ENCODE results near the gene PRELP.

Gene PRELP

GRCh38 chr1:203475012-203475981 lies at the start of gene PRELP:
TSS of gene PRELP (plus strand) at chr1:203475806. CDS start at chr1:203483185, 7,379 bp downstream.
- Mint-ChIP-seq H3K36me3 (ENCODE audit: low read depth) (no peaks in the 10 kb centered on the region), H3K27ac (no peak within 1 kb of the TSS), H3K4me1 (ENCODE audit: low read depth) (peaks cover 11% of the 10 kb centered on the region), H3K4me3 (no peak within 1 kb of the TSS), H3K27me3 (ENCODE audit: low read depth) (peaks cover 49% of the 10 kb centered on the region), H3K9me3 (no peaks in the 10 kb centered on the region)

GRCh38 chr1:203426366-203426765 lies 49.2 kb upstream of the PRELP start:
- Mint-ChIP-seq H3K27ac (no peak overlapping the region), H3K27me3 (ENCODE audit: low read depth) (peaks cover 36% of the 10 kb centered on the region)

GRCh38 chr1:203426870-203427269 lies 48.7 kb upstream of the PRELP start:
- H3K4me3 Mint-ChIP-seq = no peak overlapping the region
- H3K36me3 Mint-ChIP-seq (ENCODE audit: low read depth) = no peaks in the 10 kb centered on the region
- H3K27ac Mint-ChIP-seq = no peak overlapping the region
- no peaks in the 10 kb centered on the region for H3K4me1 Mint-ChIP-seq (ENCODE audit: low read depth)
- no peaks in the 10 kb centered on the region for H3K9me3 Mint-ChIP-seq
- H3K27me3 Mint-ChIP-seq (ENCODE audit: low read depth) = peaks cover 36% of the 10 kb centered on the region

More at GRCh38 chr1:203426366-203426765, 49.2 kb upstream of the PRELP start:
- Mint-ChIP-seq H3K36me3 (ENCODE audit: low read depth) (no peaks in the 10 kb centered on the region), H3K9me3 (no peaks in the 10 kb centered on the region), H3K4me3 (no peak overlapping the region), H3K4me1 (ENCODE audit: low read depth) (no peaks in the 10 kb centered on the region)

- H3K36me3 Mint-ChIP-seq (ENCODE audit: low read depth) = no peaks in the 10 kb centered on the region
- H3K4me3 Mint-ChIP-seq = no peak overlapping the region
- H3K9me3 Mint-ChIP-seq = no peaks in the 10 kb centered on the region
- peaks cover 36% of the 10 kb centered on the region for H3K27me3 Mint-ChIP-seq (ENCODE audit: low read depth)
- no peaks in the 10 kb centered on the region for H3K4me1 Mint-ChIP-seq (ENCODE audit: low read depth)
- H3K27ac Mint-ChIP-seq = no peak overlapping the region
These were observed 48.2 kb upstream of the PRELP start for GRCh38 chr1:203427451-203427850.

GRCh38 chr1:203428981-203429599 lies 46.5 kb upstream of the PRELP start:
- Mint-ChIP-seq H3K36me3 (ENCODE audit: low read depth) (no peaks in the 10 kb centered on the region), H3K4me3 (no peak overlapping the region), H3K4me1 (ENCODE audit: low read depth) (no peaks in the 10 kb centered on the region), H3K27me3 (ENCODE audit: low read depth) (peaks cover 38% of the 10 kb centered on the region), H3K9me3 (no peaks in the 10 kb centered on the region), H3K27ac (no peak overlapping the region)

GRCh38 chr1:203435615-203436014 lies 40.0 kb upstream of the PRELP start:
- Mint-ChIP-seq H3K27ac (no peak overlapping the region), H3K4me3 (no peak overlapping the region), H3K9me3 (no peaks in the 10 kb centered on the region), H3K4me1 (ENCODE audit: low read depth) (no peaks in the 10 kb centered on the region), H3K27me3 (ENCODE audit: low read depth) (peaks cover 38% of the 10 kb centered on the region), H3K36me3 (ENCODE audit: low read depth) (no peaks in the 10 kb centered on the region)

- H3K4me1 Mint-ChIP-seq (ENCODE audit: low read depth) = no peaks in the 10 kb centered on the region
- H3K27me3 Mint-ChIP-seq (ENCODE audit: low read depth) = peaks cover 36% of the 10 kb centered on the region
- no peaks in the 10 kb centered on the region for H3K9me3 Mint-ChIP-seq
- H3K4me3 Mint-ChIP-seq = no peak overlapping the region
- H3K36me3 Mint-ChIP-seq (ENCODE audit: low read depth) = no peaks in the 10 kb centered on the region
- H3K27ac Mint-ChIP-seq = no peak overlapping the region
These were observed 37.8 kb upstream of the PRELP start for GRCh38 chr1:203437696-203438315.

GRCh38 chr1:203439131-203439730 lies 36.4 kb upstream of the PRELP start:
- Mint-ChIP-seq H3K4me3 (no peak overlapping the region), H3K9me3 (no peaks in the 10 kb centered on the region), H3K27me3 (ENCODE audit: low read depth) (peaks cover 40% of the 10 kb centered on the region), H3K4me1 (ENCODE audit: low read depth) (no peaks in the 10 kb centered on the region), H3K36me3 (ENCODE audit: low read depth) (no peaks in the 10 kb centered on the region), H3K27ac (no peak overlapping the region)

GRCh38 chr1:203440771-203441170 lies 34.8 kb upstream of the PRELP start:
- Mint-ChIP-seq H3K27ac (no peak overlapping the region), H3K27me3 (ENCODE audit: low read depth) (peaks cover 36% of the 10 kb centered on the region), H3K9me3 (no peaks in the 10 kb centered on the region), H3K36me3 (ENCODE audit: low read depth) (no peaks in the 10 kb centered on the region), H3K4me1 (ENCODE audit: low read depth) (no peaks in the 10 kb centered on the region), H3K4me3 (no peak overlapping the region)

GRCh38 chr1:203441766-203442165 lies 33.8 kb upstream of the PRELP start:
- H3K36me3 Mint-ChIP-seq (ENCODE audit: low read depth) = no peaks in the 10 kb centered on the region
- H3K27ac Mint-ChIP-seq = no peak overlapping the region
- no peaks in the 10 kb centered on the region for H3K4me1 Mint-ChIP-seq (ENCODE audit: low read depth)
- H3K4me3 Mint-ChIP-seq = no peak overlapping the region
- H3K27me3 Mint-ChIP-seq (ENCODE audit: low read depth) = peaks cover 36% of the 10 kb centered on the region
- H3K9me3 Mint-ChIP-seq = no peaks in the 10 kb centered on the region

GRCh38 chr1:203442821-203443220 lies 32.8 kb upstream of the PRELP start:
- Mint-ChIP-seq H3K4me3 (no peak overlapping the region), H3K9me3 (no peaks in the 10 kb centered on the region), H3K4me1 (ENCODE audit: low read depth) (no peaks in the 10 kb centered on the region), H3K27ac (no peak overlapping the region), H3K36me3 (ENCODE audit: low read depth) (no peaks in the 10 kb centered on the region), H3K27me3 (ENCODE audit: low read depth) (peaks cover 39% of the 10 kb centered on the region)

GRCh38 chr1:203443296-203443695 lies 32.3 kb upstream of the PRELP start:
- peaks cover 36% of the 10 kb centered on the region for H3K27me3 Mint-ChIP-seq (ENCODE audit: low read depth)
- no peak overlapping the region for H3K27ac Mint-ChIP-seq
- H3K36me3 Mint-ChIP-seq (ENCODE audit: low read depth) = no peaks in the 10 kb centered on the region
- H3K4me3 Mint-ChIP-seq = no peak overlapping the region
- no peaks in the 10 kb centered on the region for H3K4me1 Mint-ChIP-seq (ENCODE audit: low read depth)
- H3K9me3 Mint-ChIP-seq = no peaks in the 10 kb centered on the region

GRCh38 chr1:203444171-203444576 lies 31.4 kb upstream of the PRELP start:
- Mint-ChIP-seq H3K27me3 (ENCODE audit: low read depth) (peaks cover 38% of the 10 kb centered on the region), H3K9me3 (no peaks in the 10 kb centered on the region), H3K4me1 (ENCODE audit: low read depth) (no peaks in the 10 kb centered on the region), H3K27ac (no peak overlapping the region), H3K4me3 (no peak overlapping the region), H3K36me3 (ENCODE audit: low read depth) (no peaks in the 10 kb centered on the region)

- H3K27me3 Mint-ChIP-seq (ENCODE audit: low read depth) = peaks cover 41% of the 10 kb centered on the region
- H3K36me3 Mint-ChIP-seq (ENCODE audit: low read depth) = no peaks in the 10 kb centered on the region
- no peak overlapping the region for H3K4me3 Mint-ChIP-seq
- H3K4me1 Mint-ChIP-seq (ENCODE audit: low read depth) = no peaks in the 10 kb centered on the region
- no peaks in the 10 kb centered on the region for H3K9me3 Mint-ChIP-seq
- no peak overlapping the region for H3K27ac Mint-ChIP-seq
These were observed 28.5 kb upstream of the PRELP start for GRCh38 chr1:203447151-203447550.

Measured in T-helper 1 cell treated with Interleukin-12 subunit alpha and Interleukin-12 subunit beta and Interleukin-4 antibody, amounts not matched to agents 30 μg/mL and 1 μg/mL, for 36 hours (primary cell).